Stimulated activated memory B cell treated with anti-CD40 and anti-IgM and Interleukin-4, amounts not matched to agents 10 μg/mL and 1 μg/mL and 100 μg/mL, for 72 hours (primary cell): ENCODE results near the gene SLC6A13.
"Not testable (repeated sequence)": the region's sequence is repeated elsewhere in the genome, so short reads cannot be mapped to it uniquely, and the experiment has no call there.

Source experiments
- ATAC-seq: fragments of 150-1000 bp; cut with Tn5 transposase; 2 replicates; pipeline ENCODE4 v1.10.0; 2021
- H3K27ac Mint-ChIP-seq: one replicate; pipeline ENCODE4 v1.8.0; 2022; ENCODE audit warnings: mild to moderate bottlenecking, mixed read lengths
- H3K27me3 Mint-ChIP-seq: one replicate; pipeline ENCODE4 v1.8.0; 2022; ENCODE audit warnings: mixed read lengths
- H3K36me3 Mint-ChIP-seq: one replicate; pipeline ENCODE4 v1.8.0; 2022; ENCODE audit warnings: mixed read lengths
- H3K4me1 Mint-ChIP-seq: one replicate; pipeline ENCODE4 v1.8.0; 2022; ENCODE audit warnings: mixed read lengths
- H3K4me3 Mint-ChIP-seq: one replicate; pipeline ENCODE4 v1.8.0; 2022; ENCODE audit warnings: mild to moderate bottlenecking, moderate library complexity, mixed read lengths
- H3K9me3 Mint-ChIP-seq: one replicate; pipeline ENCODE4 v1.8.0; 2022; ENCODE audit warnings: mixed read lengths

The SLC6A13 gene

GRCh38 chr12:218728-219590 lies 43.7 kb downstream of the SLC6A13 start:
- Mint-ChIP-seq H3K9me3 (peaks cover 3% of the 10 kb centered on the region), H3K27me3 (peaks cover 68% of the 10 kb centered on the region), H3K4me3 (no peak overlapping the region), H3K36me3 (no peaks in the 10 kb centered on the region), H3K4me1 (no peaks in the 10 kb centered on the region), H3K27ac (no peak overlapping the region)
- no peak for ATAC-seq

DNA sequence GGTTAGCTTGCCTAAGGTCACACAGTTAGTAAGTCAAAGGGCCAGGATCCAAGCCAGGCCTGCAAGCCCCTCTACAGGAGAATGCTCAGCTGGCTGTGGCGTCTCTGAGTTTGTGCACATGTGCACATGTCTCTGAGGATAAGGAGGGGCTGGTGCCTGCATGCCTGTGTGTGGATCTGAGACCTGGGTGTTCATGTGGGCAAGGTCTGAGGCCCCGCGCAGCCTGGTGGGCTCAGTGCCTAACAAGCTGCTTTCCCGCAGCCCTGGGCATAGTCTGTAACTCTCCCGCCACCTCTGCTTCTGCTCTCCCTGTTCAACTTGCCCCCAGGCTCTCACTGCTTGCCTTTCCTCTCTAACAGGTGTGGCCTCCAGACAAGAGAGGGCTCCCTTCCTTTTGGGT lies 44.4 kb downstream of the SLC6A13 start:
- peaks cover 5% of the 10 kb centered on the region for H3K4me1 Mint-ChIP-seq
- no peaks in the 10 kb centered on the region for H3K36me3 Mint-ChIP-seq
- peaks cover 72% of the 10 kb centered on the region for H3K27me3 Mint-ChIP-seq
- H3K4me3 Mint-ChIP-seq = no peak overlapping the region
- ATAC-seq = no peak
- peaks cover 3% of the 10 kb centered on the region for H3K9me3 Mint-ChIP-seq
- no peak overlapping the region for H3K27ac Mint-ChIP-seq

- Mint-ChIP-seq H3K27me3 (peaks cover 75% of the 10 kb centered on the region), H3K4me1 (peaks cover 15% of the 10 kb centered on the region)
- not testable (repeated sequence) for H3K36me3 Mint-ChIP-seq, ATAC-seq, H3K4me3 Mint-ChIP-seq, H3K9me3 Mint-ChIP-seq, H3K27ac Mint-ChIP-seq
Measured at GRCh38 chr12:217029-217428, 45.6 kb downstream of the SLC6A13 start.

GRCh38 chr12:215116-215515 lies 47.5 kb downstream of the SLC6A13 start:
- H3K9me3 Mint-ChIP-seq = peaks cover 3% of the 10 kb centered on the region
- no peak overlapping the region for H3K4me3 Mint-ChIP-seq
- H3K4me1 Mint-ChIP-seq = peaks cover 18% of the 10 kb centered on the region
- no peaks in the 10 kb centered on the region for H3K36me3 Mint-ChIP-seq
- H3K27me3 Mint-ChIP-seq = peaks cover 78% of the 10 kb centered on the region
- no peak for ATAC-seq
- H3K27ac Mint-ChIP-seq = no peak overlapping the region

- Mint-ChIP-seq H3K27ac (no peak within 1 kb of the TSS), H3K27me3 (peaks cover 78% of the 10 kb centered on the region), H3K4me1 (peaks cover 18% of the 10 kb centered on the region), H3K9me3 (peaks cover 3% of the 10 kb centered on the region), H3K36me3 (no peaks in the 10 kb centered on the region), H3K4me3 (peak within 1 kb of the TSS; percentile 45)
- ATAC-seq = no peak
Measured at GRCh38 chr12:214003-214741, 48.5 kb downstream of the SLC6A13 start, which contains the start of gene SLC6A12. Gene SLC6A12, minus strand, starts transcription at chr12:214157. Its CDS starts 4,171 bp downstream, at chr12:209986.

DNA sequence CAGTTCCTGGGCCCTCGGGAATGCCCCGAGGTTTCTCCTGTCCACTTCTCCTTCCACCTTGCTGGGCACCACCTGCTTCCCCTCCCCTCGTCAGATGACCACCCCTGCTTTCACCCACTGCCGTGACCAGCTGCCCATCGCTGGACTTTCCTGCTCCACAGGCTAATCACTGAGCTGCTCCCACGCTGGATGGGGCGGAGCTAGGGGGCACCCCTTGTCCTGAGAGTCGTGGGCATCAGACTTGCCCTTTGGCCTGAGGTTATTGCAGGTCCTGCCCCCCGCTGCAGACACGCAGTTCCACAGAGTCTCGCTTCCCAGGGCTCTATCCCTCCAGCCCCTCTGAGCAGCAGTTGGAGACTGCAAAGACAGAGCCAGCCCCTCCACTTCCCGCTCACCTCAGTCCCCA lies 49.1 kb downstream of the SLC6A13 start:
- peaks cover 78% of the 10 kb centered on the region for H3K27me3 Mint-ChIP-seq
- no peak overlapping the region for H3K4me3 Mint-ChIP-seq
- H3K27ac Mint-ChIP-seq = no peak overlapping the region

GRCh38 chr12:212715-213526 lies 49.7 kb downstream of the SLC6A13 start:
- peaks cover 78% of the 10 kb centered on the region for H3K27me3 Mint-ChIP-seq
- peak overlapping the region; percentile 45 for H3K4me3 Mint-ChIP-seq
- H3K9me3 Mint-ChIP-seq = peaks cover 3% of the 10 kb centered on the region
- H3K27ac Mint-ChIP-seq = no peak overlapping the region
- H3K36me3 Mint-ChIP-seq = no peaks in the 10 kb centered on the region
- peaks cover 18% of the 10 kb centered on the region for H3K4me1 Mint-ChIP-seq
- no peak for ATAC-seq

More for the DNA sequence above, 49.1 kb downstream of the SLC6A13 start:
- Mint-ChIP-seq H3K36me3 (no peaks in the 10 kb centered on the region), H3K9me3 (peaks cover 3% of the 10 kb centered on the region), H3K4me1 (peaks cover 18% of the 10 kb centered on the region)
- ATAC-seq = no peak

DNA sequence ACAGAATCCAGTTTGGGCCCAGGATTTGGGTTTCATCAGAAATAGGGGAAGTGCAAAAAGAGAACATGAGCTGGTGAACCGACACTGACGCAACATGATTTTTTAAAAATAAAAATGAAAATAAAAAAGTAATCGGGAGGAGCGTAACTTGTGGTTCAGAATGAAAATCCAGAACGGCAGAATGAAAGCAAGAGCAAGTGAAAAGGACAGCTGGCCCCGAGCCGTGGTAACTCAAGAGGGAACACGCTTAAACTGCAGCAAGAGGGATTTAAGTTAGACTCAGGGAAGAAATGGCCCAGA lies 50.3 kb downstream of the SLC6A13 start:
- peaks cover 18% of the 10 kb centered on the region for H3K4me1 Mint-ChIP-seq
- H3K4me3 Mint-ChIP-seq = peak overlapping the region; percentile 32
- no peaks in the 10 kb centered on the region for H3K36me3 Mint-ChIP-seq
- H3K27me3 Mint-ChIP-seq = peaks cover 77% of the 10 kb centered on the region
- H3K27ac Mint-ChIP-seq = no peak overlapping the region
- ATAC-seq = no peak
- H3K9me3 Mint-ChIP-seq = peaks cover 3% of the 10 kb centered on the region

- ATAC-seq = no peak
- H3K27me3 Mint-ChIP-seq = peaks cover 77% of the 10 kb centered on the region
Measured at GRCh38 chr12:211639-212414, 50.8 kb downstream of the SLC6A13 start.

DNA sequence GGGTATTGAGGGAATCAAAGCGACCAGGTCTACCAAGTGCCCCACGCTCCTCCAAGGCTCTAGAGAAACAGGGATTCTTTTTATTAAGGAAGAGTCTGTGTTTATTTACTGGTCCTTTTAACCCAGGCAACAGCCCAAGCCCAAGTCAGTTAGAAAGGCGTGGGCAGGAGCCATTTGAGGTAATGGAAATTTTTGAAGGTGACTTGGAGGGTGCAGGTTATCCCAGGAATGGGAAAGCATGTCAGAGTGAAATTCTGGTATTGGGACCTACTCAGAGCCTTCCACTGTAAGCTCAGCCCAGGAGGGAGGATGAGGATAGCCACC lies 51.5 kb downstream of the SLC6A13 start:
- Mint-ChIP-seq H3K36me3 (no peaks in the 10 kb centered on the region), H3K4me3 (no peak overlapping the region), H3K27me3 (peaks cover 81% of the 10 kb centered on the region), H3K9me3 (peaks cover 2% of the 10 kb centered on the region), H3K4me1 (peaks cover 18% of the 10 kb centered on the region), H3K27ac (no peak overlapping the region)
- no peak for ATAC-seq

More at GRCh38 chr12:211639-212414, 50.8 kb downstream of the SLC6A13 start:
- H3K9me3 Mint-ChIP-seq = no peaks in the 10 kb centered on the region
- no peak overlapping the region for H3K27ac Mint-ChIP-seq
- peaks cover 18% of the 10 kb centered on the region for H3K4me1 Mint-ChIP-seq
- H3K36me3 Mint-ChIP-seq = no peaks in the 10 kb centered on the region
- H3K4me3 Mint-ChIP-seq = peak overlapping the region; percentile 32

DNA sequence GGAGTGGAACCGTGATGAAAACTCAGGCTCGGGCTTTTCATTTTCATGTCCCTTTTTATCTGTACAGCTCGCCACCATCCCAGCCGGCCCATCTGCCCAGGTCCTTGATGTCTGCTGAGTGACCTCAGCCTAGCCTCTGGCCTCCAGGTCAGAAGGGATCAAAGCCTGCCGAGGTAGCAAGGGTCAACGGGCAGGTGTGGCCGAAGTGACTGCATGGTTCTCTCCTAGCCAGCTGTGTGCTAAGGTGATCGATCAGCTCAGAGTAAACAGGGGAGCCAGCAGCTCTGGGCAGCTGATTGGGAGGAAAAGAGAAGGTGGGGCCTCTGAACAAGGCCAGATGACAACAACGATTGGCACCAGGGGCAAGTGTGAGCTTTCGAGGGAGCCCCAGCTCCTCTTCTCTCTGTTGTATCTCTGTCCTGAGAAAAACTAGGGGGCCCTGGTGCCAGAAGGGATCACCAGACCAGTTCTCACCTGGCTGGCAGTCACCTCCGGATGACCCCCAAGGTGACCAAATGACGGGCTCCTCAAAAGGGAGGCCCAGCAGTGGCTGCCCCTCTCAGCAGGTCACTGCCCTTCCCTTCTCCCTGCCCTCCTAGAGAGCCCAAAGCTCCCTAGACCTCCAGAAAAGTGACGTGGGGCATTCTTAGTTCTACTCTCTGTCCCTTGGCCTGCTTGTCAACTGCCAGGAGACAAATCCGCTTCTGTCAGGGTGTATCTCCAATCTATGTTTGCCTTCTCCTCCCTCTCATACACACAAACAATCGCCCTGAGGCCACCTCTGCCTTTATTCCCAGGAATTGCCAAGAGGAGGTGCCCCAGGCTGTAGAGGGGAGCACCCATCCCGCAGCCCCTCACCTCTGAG lies 52.1 kb downstream of the SLC6A13 start:
- H3K36me3 Mint-ChIP-seq = no peaks in the 10 kb centered on the region
- peaks cover 3% of the 10 kb centered on the region for H3K9me3 Mint-ChIP-seq
- peaks cover 86% of the 10 kb centered on the region for H3K27me3 Mint-ChIP-seq

GRCh38 chr12:209851-210250 lies 52.8 kb downstream of the SLC6A13 start:
- Mint-ChIP-seq H3K27me3 (peaks cover 89% of the 10 kb centered on the region), H3K36me3 (no peaks in the 10 kb centered on the region), H3K27ac (no peak overlapping the region), H3K4me3 (no peak overlapping the region), H3K9me3 (peaks cover 3% of the 10 kb centered on the region), H3K4me1 (peaks cover 18% of the 10 kb centered on the region)
- no peak for ATAC-seq

More for the DNA sequence above, 52.1 kb downstream of the SLC6A13 start:
- H3K4me1 Mint-ChIP-seq = peaks cover 18% of the 10 kb centered on the region
- ATAC-seq = no peak
- H3K27ac Mint-ChIP-seq = no peak overlapping the region
- no peak overlapping the region for H3K4me3 Mint-ChIP-seq

- peaks cover 3% of the 10 kb centered on the region for H3K9me3 Mint-ChIP-seq
- H3K4me3 Mint-ChIP-seq = no peak overlapping the region
- H3K36me3 Mint-ChIP-seq = no peaks in the 10 kb centered on the region
- no peak overlapping the region for H3K27ac Mint-ChIP-seq
- H3K27me3 Mint-ChIP-seq = peaks cover 94% of the 10 kb centered on the region
- H3K4me1 Mint-ChIP-seq = peaks cover 18% of the 10 kb centered on the region
- no peak for ATAC-seq
Measured at GRCh38 chr12:209246-209645, 53.4 kb downstream of the SLC6A13 start.

- Mint-ChIP-seq H3K27ac (no peak overlapping the region), H3K4me3 (no peak overlapping the region), H3K36me3 (no peaks in the 10 kb centered on the region), H3K9me3 (peaks cover 3% of the 10 kb centered on the region), H3K4me1 (peaks cover 18% of the 10 kb centered on the region), H3K27me3 (peaks cover 94% of the 10 kb centered on the region)
- ATAC-seq = no peak
Measured at GRCh38 chr12:208813-209212, 53.8 kb downstream of the SLC6A13 start.
